PC-3 (cell line): ENCODE data around the gene HLCS. TPM values are rescaled to one million over a fixed set of nuclear protein-coding genes. Genes with fewer than 3 reads are reported as not detected.

Experiments
- ATAC-seq: fragments of 200-7000 bp; cut with Tn5 transposase; 2 replicates; pipeline ENCODE4 v1.9.1; 2020; ENCODE audit warnings: mild to moderate bottlenecking, moderate library complexity
- BruUV-seq: library from RNA; stranded (reverse); fragments of 400-500 nt; replicated peaks from 2 replicates; lab custom pipeline; 2021; lab: Mats Ljungman, UMichigan
- CTCF ChIA-PET: fragments of 300-600 bp; sonication (Branson Sonifier 250); formaldehyde crosslinking; loops from one replicate; lab custom pipeline; 2022; ENCODE audit warnings: antibody characterized with exemption; lab: Charles Lee
- POLR2A ChIA-PET: fragments of 300-600 bp; sonication (Branson Sonifier 250); formaldehyde crosslinking; loops from one replicate; lab custom pipeline; 2022; ENCODE audit warnings: antibody characterized with exemption; ENCODE audit not compliant: unreplicated experiment; lab: Charles Lee
- DNase-seq: peaks from one replicate; pipeline ENCODE4 v3.0.0-alpha.2; 2015
- H2AFZ ChIP-seq: fragments of 300-600 bp; sonication (generic); 2 replicates; pipeline ENCODE4 v1.6.0; 2016; ENCODE audit warnings: antibody characterized with exemption, low read length
- H3F3A ChIP-seq: fragments of 300-600 bp; sonication (generic); one replicate; pipeline ENCODE4 v1.6.0; 2017; ENCODE audit warnings: antibody characterized with exemption, low read length, control low read depth, mild to moderate bottlenecking; ENCODE audit not compliant: unreplicated experiment
- H3K27ac ChIP-seq: fragments of 300-600 bp; sonication (generic); 2 replicates; pipeline ENCODE4 v1.5.1; 2016; ENCODE audit warnings: mild to moderate bottlenecking, low read length
- H3K27me3 ChIP-seq: fragments of 300-600 bp; sonication (generic); 2 replicates; pipeline ENCODE4 v1.6.1; 2016; ENCODE audit warnings: low read length, mixed read lengths
- H3K36me3 ChIP-seq: fragments of 300-600 bp; sonication (generic); 2 replicates; pipeline ENCODE4 v1.6.1; 2016; ENCODE audit warnings: low read depth, mixed run types, low read length, mixed read lengths
- H3K4me1 ChIP-seq: fragments of 300-600 bp; sonication (generic); 2 replicates; pipeline ENCODE4 v1.5.1; 2016; ENCODE audit warnings: low read length; ENCODE audit not compliant: insufficient read depth
- H3K4me2 ChIP-seq: fragments of 300-600 bp; sonication (generic); 2 replicates; pipeline ENCODE4 v1.6.0; 2016; ENCODE audit warnings: low read length
- H3K4me3 ChIP-seq: fragments of 300-600 bp; sonication (generic); 2 replicates; pipeline ENCODE4 v1.5.1; 2016; ENCODE audit warnings: mild to moderate bottlenecking, low read length, mixed read lengths
- H3K79me2 ChIP-seq: fragments of 300-600 bp; sonication (generic); 2 replicates; pipeline ENCODE4 v1.6.1; 2017; ENCODE audit warnings: low read length, mixed read lengths
- H3K9ac ChIP-seq: fragments of 300-600 bp; sonication (generic); 2 replicates; pipeline ENCODE4 v1.6.0; 2016; ENCODE audit warnings: mild to moderate bottlenecking, low read length
- H3K9me2 ChIP-seq: fragments of 300-600 bp; sonication (generic); replicated peaks from 2 replicates; pipeline ENCODE4 v1.6.1; 2016; ENCODE audit warnings: mixed run types, low read length, mixed read lengths
- H3K9me3 ChIP-seq: fragments of 300-600 bp; sonication (generic); 2 replicates; pipeline ENCODE4 v1.6.1; 2016; ENCODE audit warnings: low read length, mixed read lengths
- H4K20me1 ChIP-seq: fragments of 300-600 bp; sonication (generic); 2 replicates; pipeline ENCODE4 v1.6.1; 2016; ENCODE audit warnings: low read length, mixed read lengths
- EZH2 ChIP-seq: fragments of 300-600 bp; sonication (generic); IDR thresholded peaks from one replicate; pipeline ENCODE4 v1.6.1; 2017; ENCODE audit warnings: antibody characterized with exemption, mild to moderate bottlenecking, low read length; ENCODE audit not compliant: unreplicated experiment
- EZH2phosphoT487 ChIP-seq: fragments of 300-600 bp; sonication (generic); IDR thresholded peaks from 2 replicates; pipeline ENCODE4 v1.6.1; 2018; ENCODE audit warnings: mild to moderate bottlenecking, antibody characterized with exemption, low read length, borderline replicate concordance
- intact Hi-C: fragments of 100-400 bp; cut with micrococcal nuclease; formaldehyde crosslinking; loops from 2 replicates; pipeline ENCODE4 v1.9.0; 2023
- total RNA-seq: library from RNA; depleted of rRNA; stranded (reverse); fragments of >200 nt; gene quantifications from 2 replicates; pipeline ENCODE4 v1.2.3, GENCODE V29; 2014
- TF ChIP-seq, protein P1 (sequence below): fragments of 300-600 bp; sonication (generic); conservative IDR thresholded peaks from 2 replicates; pipeline ENCODE4 v1.5.1; 2017; ENCODE audit warnings: antibody characterized with exemption, low read depth, mild to moderate bottlenecking, low read length

HLCS gene
- total RNA-seq, 1 experiment from 2014 or later: 44.1 TPM

- BruUV-seq: no TSS peak
- intact Hi-C loops: loop anchor here (5.0 kb wide), 2 partner anchors 57 to 217 kb away; no protein-coding TSS in a partner anchor
- H3K4me3 ChIP-seq: no peak overlapping the region
- CTCF ChIA-PET: interaction anchor here (0.6 to 1.4 kb wide), 2 partner anchors 56 to 88 kb away, joined by 3 to 4 read pairs; no protein-coding TSS in a partner anchor
- H4K20me1 ChIP-seq: no peaks in the 10 kb centered on the region; the same call in 1 of the 2 replicates
- TF ChIP-seq EZH2phosphoT487 (no peak), EZH2 (no peak)
- TF ChIP-seq, protein P1, sequence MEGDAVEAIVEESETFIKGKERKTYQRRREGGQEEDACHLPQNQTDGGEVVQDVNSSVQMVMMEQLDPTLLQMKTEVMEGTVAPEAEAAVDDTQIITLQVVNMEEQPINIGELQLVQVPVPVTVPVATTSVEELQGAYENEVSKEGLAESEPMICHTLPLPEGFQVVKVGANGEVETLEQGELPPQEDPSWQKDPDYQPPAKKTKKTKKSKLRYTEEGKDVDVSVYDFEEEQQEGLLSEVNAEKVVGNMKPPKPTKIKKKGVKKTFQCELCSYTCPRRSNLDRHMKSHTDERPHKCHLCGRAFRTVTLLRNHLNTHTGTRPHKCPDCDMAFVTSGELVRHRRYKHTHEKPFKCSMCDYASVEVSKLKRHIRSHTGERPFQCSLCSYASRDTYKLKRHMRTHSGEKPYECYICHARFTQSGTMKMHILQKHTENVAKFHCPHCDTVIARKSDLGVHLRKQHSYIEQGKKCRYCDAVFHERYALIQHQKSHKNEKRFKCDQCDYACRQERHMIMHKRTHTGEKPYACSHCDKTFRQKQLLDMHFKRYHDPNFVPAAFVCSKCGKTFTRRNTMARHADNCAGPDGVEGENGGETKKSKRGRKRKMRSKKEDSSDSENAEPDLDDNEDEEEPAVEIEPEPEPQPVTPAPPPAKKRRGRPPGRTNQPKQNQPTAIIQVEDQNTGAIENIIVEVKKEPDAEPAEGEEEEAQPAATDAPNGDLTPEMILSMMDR: peak; percentile 46; the same call in 1 of the 2 replicates
- H3F3A ChIP-seq: no peaks in the 10 kb centered on the region
- no peaks in the 10 kb centered on the region for H3K9me2 ChIP-seq
- ATAC-seq: peak; percentile 89
- H3K36me3 ChIP-seq: peaks cover 66% of the 10 kb centered on the region
- H3K79me2 ChIP-seq: peaks cover 29% of the 10 kb centered on the region
- peak overlapping the region; percentile 71 for H3K9ac ChIP-seq
- POLR2A ChIA-PET: interaction anchor here (0.6 kb wide), 2 partner anchors 33 to 69 kb away, joined by 3 to 5 read pairs; no protein-coding TSS in a partner anchor
- H2AFZ ChIP-seq: no peak overlapping the region
- peak overlapping the region; percentile 5; the same call in 1 of the 2 replicates for H3K4me2 ChIP-seq
- H3K9me3 ChIP-seq: no peaks in the 10 kb centered on the region
- peak; percentile 95 for DNase-seq
- no peaks in the 10 kb centered on the region for H3K27me3 ChIP-seq
- H3K27ac ChIP-seq: peak overlapping the region; percentile 83
- H3K4me1 ChIP-seq: peaks cover 16% of the 10 kb centered on the region
These were observed 247.4 kb downstream of the HLCS start for GRCh38 chr21:36718951-36719501.

GRCh38 chr21:36717976-36718375, 248.5 kb downstream of the HLCS start:
- Histone ChIP-seq H3K27ac (peak overlapping the region; percentile 83), H3K9me2 (no peaks in the 10 kb centered on the region), H3K36me3 (peaks cover 71% of the 10 kb centered on the region), H3K79me2 (peaks cover 39% of the 10 kb centered on the region), H3K4me2 (no peak overlapping the region), H4K20me1 (no peaks in the 10 kb centered on the region; the same call in 1 of the 2 replicates), H3K9me3 (no peaks in the 10 kb centered on the region), H3K4me3 (no peak overlapping the region), H3F3A (no peaks in the 10 kb centered on the region), H2AFZ (no peak overlapping the region), H3K4me1 (peaks cover 26% of the 10 kb centered on the region), H3K9ac (no peak overlapping the region), H3K27me3 (no peaks in the 10 kb centered on the region)
- ChIA-PET CTCF (no interaction called here), POLR2A (no interaction called here)
- intact Hi-C loops: loop anchor here (5.0 kb wide), 2 partner anchors 56 to 216 kb away; no protein-coding TSS in a partner anchor
- DNase-seq (no peak), ATAC-seq (0 out of 2 replicates have a peak, but pooled peaks have one; percentile 4)
- no TSS peak for BruUV-seq
- TF ChIP-seq, protein P1: no peak
- TF ChIP-seq EZH2phosphoT487 (no peak), EZH2 (no peak)

DNA sequence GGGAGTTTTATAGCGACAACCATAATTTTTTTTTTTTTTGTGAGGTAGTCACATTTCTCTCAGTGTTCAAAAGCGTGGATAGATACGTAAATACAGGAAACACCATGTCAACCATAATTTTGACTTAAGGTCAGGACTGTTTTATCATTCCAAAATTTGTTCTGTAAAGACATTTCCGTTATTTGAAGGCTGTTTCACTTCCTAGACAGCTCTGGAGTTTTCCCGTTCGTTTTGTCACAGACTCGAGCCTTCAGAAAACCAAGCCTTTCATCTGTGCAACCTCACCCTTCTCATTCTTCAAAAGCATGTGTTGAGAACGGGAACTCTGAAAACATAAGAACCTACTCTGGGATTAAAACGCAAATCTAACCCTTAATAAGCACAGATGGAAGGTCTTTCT, 249.6 kb downstream of the HLCS start:
- Histone ChIP-seq H3K79me2 (peaks cover 50% of the 10 kb centered on the region), H3K36me3 (peaks cover 75% of the 10 kb centered on the region), H2AFZ (no peak overlapping the region), H3K27ac (no peak overlapping the region), H3K4me3 (no peak overlapping the region), H4K20me1 (peaks cover 7% of the 10 kb centered on the region), H3K9me2 (no peaks in the 10 kb centered on the region), H3K9ac (no peak overlapping the region), H3K4me1 (peaks cover 37% of the 10 kb centered on the region), H3F3A (no peaks in the 10 kb centered on the region), H3K9me3 (no peaks in the 10 kb centered on the region), H3K4me2 (no peak overlapping the region), H3K27me3 (no peaks in the 10 kb centered on the region)
- no peak for ATAC-seq
- TF ChIP-seq, protein P1: no peak
- TF ChIP-seq EZH2 (no peak), EZH2phosphoT487 (no peak)
- BruUV-seq: no TSS peak
- intact Hi-C loops: loop anchor here (5.0 kb wide), 2 partner anchors 55 to 215 kb away; no protein-coding TSS in a partner anchor
- CTCF ChIA-PET: interaction anchor here (0.7 kb wide), 1 partner anchor 293 kb away, joined by 6 read pairs; no protein-coding TSS in a partner anchor
- POLR2A ChIA-PET: interaction anchor here (1.0 kb wide), 1 partner anchor 63 kb away, joined by 3 read pairs; no protein-coding TSS in a partner anchor
- DNase-seq: no peak
